HepG2 (cell line): ENCODE measurements around the gene USP27X. TPM values are rescaled to one million over a fixed set of nuclear protein-coding genes. Genes with fewer than 3 reads are reported as not detected.

Experiments used
- CC2D1A ChIP-seq: sonication (generic); formaldehyde crosslinking; IDR thresholded peaks from 2 replicates; pipeline ENCODE4 v1.8.1; 2023; ENCODE audit warnings: mild to moderate bottlenecking, missing genetic modification reagents
- CHD4 ChIP-seq: fragments of 200-600 bp; sonication (generic); IDR thresholded peaks from 2 replicates; pipeline ENCODE4 v1.7.0; 2017; ENCODE audit warnings: mild to moderate bottlenecking, low read length, borderline replicate concordance
- DNMT1 ChIP-seq: sonication (generic); formaldehyde crosslinking; IDR thresholded peaks from 2 replicates; pipeline ENCODE4 v1.5.1; 2020; ENCODE audit warnings: mild to moderate bottlenecking, missing genetic modification reagents
- FOXC1 ChIP-seq: sonication (generic); formaldehyde crosslinking; IDR thresholded peaks from 2 replicates; pipeline ENCODE4 v1.8.0; 2022; ENCODE audit warnings: mild to moderate bottlenecking, missing genetic modification reagents, borderline replicate concordance
- FOXO4 ChIP-seq: sonication (generic); formaldehyde crosslinking; conservative IDR thresholded peaks from 2 replicates; pipeline ENCODE4 v1.8.1; 2023; ENCODE audit warnings: missing genetic modification reagents
- HDAC1 ChIP-seq: sonication (generic); formaldehyde crosslinking; IDR thresholded peaks from 2 replicates; pipeline ENCODE4 v1.5.1; 2020; ENCODE audit warnings: mild to moderate bottlenecking, missing genetic modification reagents
- HMG20B ChIP-seq: conservative IDR thresholded peaks from 2 replicates; pipeline ENCODE4 v1.6.1; 2016; ENCODE audit warnings: missing genetic modification reagents, missing compliant biosample characterization
- KMT2A ChIP-seq: sonication (generic); formaldehyde crosslinking; IDR thresholded peaks from 2 replicates; pipeline ENCODE4 v1.4.0; 2020; ENCODE audit warnings: missing genetic modification reagents
- MAFK ChIP-seq, 2 experiments: IDR thresholded peaks in 1 of 2; conservative IDR thresholded peaks in 1 of 2; 2 replicates each; pipeline ENCODE4 v1.6.1; 2011; ENCODE audit warnings: improper control_type of control experiment in 2 of 2, low read length in 2 of 2
- MTA1 ChIP-seq: sonication (generic); formaldehyde crosslinking; IDR thresholded peaks from 2 replicates; pipeline ENCODE4 v1.4.0; 2020; ENCODE audit warnings: missing genetic modification reagents, mild to moderate bottlenecking, borderline replicate concordance
- NFE2 ChIP-seq: sonication (generic); formaldehyde crosslinking; IDR thresholded peaks from 2 replicates; pipeline ENCODE4 v1.4.0; 2020; ENCODE audit warnings: missing genetic modification reagents
- NONO ChIP-seq, 2 experiments: fragments of 450-650 bp in 1 of 2; sonication (generic) in 1 of 2; formaldehyde crosslinking in 1 of 2; IDR thresholded peaks in 1 of 2; conservative IDR thresholded peaks in 1 of 2; 2 replicates each; pipeline versions ENCODE4 v1.6.1 to v1.8.0; 2017 to 2022; ENCODE audit warnings: mild to moderate bottlenecking in 1 of 2, missing genetic modification reagents in 1 of 2, moderate library complexity in 1 of 2
- SOX6 ChIP-seq, 2 experiments: fragments of 450-650 bp in 1 of 2; sonication (generic) in 1 of 2; formaldehyde crosslinking in 1 of 2; IDR thresholded peaks; 2 replicates each; pipeline versions ENCODE4 v1.4.0 to v1.6.1; 2017 to 2020; ENCODE audit warnings: antibody characterized with exemption in 1 of 2, mild to moderate bottlenecking in 1 of 2, missing genetic modification reagents in 1 of 2
- SSRP1 ChIP-seq: IDR thresholded peaks from 2 replicates; pipeline ENCODE4 v1.6.1; 2016; ENCODE audit warnings: control low read depth
- ZFP62 ChIP-seq: sonication (generic); formaldehyde crosslinking; IDR thresholded peaks from 2 replicates; pipeline ENCODE4 v1.4.0; 2020; ENCODE audit warnings: missing genetic modification reagents
- ZKSCAN5 ChIP-seq: sonication (generic); formaldehyde crosslinking; IDR thresholded peaks from 2 replicates; pipeline ENCODE4 v1.5.1; 2020; ENCODE audit warnings: mild to moderate bottlenecking, missing genetic modification reagents
- ZNF136 ChIP-seq: sonication (generic); formaldehyde crosslinking; IDR thresholded peaks from 2 replicates; pipeline ENCODE4 v1.8.1; 2022; ENCODE audit warnings: low read depth, mild to moderate bottlenecking, moderate library complexity, missing genetic modification reagents
- ZNF251 ChIP-seq: sonication (generic); formaldehyde crosslinking; IDR thresholded peaks from 2 replicates; pipeline ENCODE4 v1.9.0; 2021; ENCODE audit warnings: mild to moderate bottlenecking, missing genetic modification reagents
- ZNF274 ChIP-seq: sonication (generic); formaldehyde crosslinking; IDR thresholded peaks from 2 replicates; pipeline ENCODE4 v1.5.1; 2020; ENCODE audit warnings: mild to moderate bottlenecking, missing genetic modification reagents
- ZNF460 ChIP-seq: sonication (generic); formaldehyde crosslinking; IDR thresholded peaks from 2 replicates; pipeline ENCODE4 v1.5.1; 2020; ENCODE audit warnings: missing genetic modification reagents, mild to moderate bottlenecking, borderline replicate concordance
- ZNF713 ChIP-seq: sonication (generic); formaldehyde crosslinking; IDR thresholded peaks from 2 replicates; pipeline ENCODE4 v1.4.0; 2020; ENCODE audit warnings: mild to moderate bottlenecking, missing genetic modification reagents
- ZSCAN20 ChIP-seq: sonication (generic); formaldehyde crosslinking; IDR thresholded peaks from 2 replicates; pipeline ENCODE4 v1.4.0; 2020; ENCODE audit warnings: missing genetic modification reagents, mild to moderate bottlenecking, borderline replicate concordance
- ZSCAN29 ChIP-seq: sonication (generic); formaldehyde crosslinking; conservative IDR thresholded peaks from 2 replicates; pipeline ENCODE4 v1.4.0; 2020; ENCODE audit warnings: mild to moderate bottlenecking, missing genetic modification reagents
- polyA plus RNA-seq, 8 experiments: library from polyadenylated mRNA; depleted of rRNA in 3 of 8; stranded (reverse) in 7 of 8; unstranded in 1 of 8; fragments of >200 nt; fragmentation: Illumina TruSeq in 4 of 8; extraction: Trizol in 4 of 8; gene quantifications; 2 replicates each; pipeline versions ENCODE4 v1.2.1 to v1.2.3, GENCODE V29; 2011 to 2016; ENCODE audit warnings: low read depth in 4 of 8, missing spikeins in 1 of 8, mixed read lengths in 1 of 8; ENCODE audit not compliant: insufficient read depth in 1 of 8
- total RNA-seq, 5 experiments: library from RNA; depleted of rRNA; stranded (reverse); fragments of >200 nt; fragmentation: Illumina TruSeq; extraction: Trizol; gene quantifications; 2 replicates each; pipeline ENCODE4 v1.2.3, GENCODE V29; 2016; ENCODE audit warnings: low read depth in 1 of 5
- TF ChIP-seq, protein P1 (sequence below): sonication (generic); formaldehyde crosslinking; IDR thresholded peaks from 2 replicates; pipeline ENCODE4 v1.4.0; 2020; ENCODE audit warnings: mild to moderate bottlenecking, missing genetic modification reagents
- TF ChIP-seq, protein P2 (sequence below): sonication (generic); formaldehyde crosslinking; IDR thresholded peaks from 2 replicates; pipeline ENCODE4 v1.4.0; 2020; ENCODE audit warnings: missing genetic modification reagents, low read depth, mild to moderate bottlenecking, borderline replicate concordance

USP27X gene
- total and polyA plus RNA-seq, 2 of the 13 experiments (the other 11 are each of a cell fraction or from before 2014, with no cell fraction given): 7.2 to 9.7 TPM

GRCh38 chrX:49922291-49923241 lies 43.3 kb downstream of the USP27X start, which contains the start of gene CLCN5 (continued):
- TF ChIP-seq DNMT1 (no peak), NONO (IDR thresholded peaks at IDR 0.05) (no peak), NONO (CRISPR knock-in tag; conservative IDR thresholded peaks at IDR 0.05) (0 out of 2 replicates have a peak, but pooled peaks have one; percentile 45), ZNF713 (CRISPR knock-in tag) (no peak), HMG20B (CRISPR knock-in tag) (no peak), SOX6 (IDR thresholded peaks at IDR 0.05) (no peak), SOX6 (CRISPR knock-in tag; IDR thresholded peaks at IDR 0.05) (peak; percentile 34; the same call in 1 of the 2 replicates), ZNF251 (no peak), FOXO4 (CRISPR knock-in tag) (no peak), SSRP1 (CRISPR knock-in tag) (no peak), ZNF460 (CRISPR knock-in tag) (no peak), MTA1 (CRISPR knock-in tag) (no peak), ZKSCAN5 (CRISPR knock-in tag) (no peak), NFE2 (no peak), CC2D1A (no peak), ZSCAN20 (CRISPR knock-in tag) (no peak), KMT2A (CRISPR knock-in tag) (peak; percentile 83), FOXC1 (CRISPR knock-in tag) (no peak; the same call in 1 of the 2 replicates), ZSCAN29 (no peak), ZNF136 (CRISPR knock-in tag) (no peak), ZNF274 (CRISPR knock-in tag) (no peak), CHD4 (no peak), MAFK (conservative IDR thresholded peaks at IDR 0.05 in 1 of 2, IDR thresholded peaks at IDR 0.05 in 1 of 2; ENCODE audit: low read length in 2 of 2) (no peak), ZFP62 (CRISPR knock-in tag) (no peak), HDAC1 (CRISPR knock-in tag) (no peak)
- TF ChIP-seq, protein P1, sequence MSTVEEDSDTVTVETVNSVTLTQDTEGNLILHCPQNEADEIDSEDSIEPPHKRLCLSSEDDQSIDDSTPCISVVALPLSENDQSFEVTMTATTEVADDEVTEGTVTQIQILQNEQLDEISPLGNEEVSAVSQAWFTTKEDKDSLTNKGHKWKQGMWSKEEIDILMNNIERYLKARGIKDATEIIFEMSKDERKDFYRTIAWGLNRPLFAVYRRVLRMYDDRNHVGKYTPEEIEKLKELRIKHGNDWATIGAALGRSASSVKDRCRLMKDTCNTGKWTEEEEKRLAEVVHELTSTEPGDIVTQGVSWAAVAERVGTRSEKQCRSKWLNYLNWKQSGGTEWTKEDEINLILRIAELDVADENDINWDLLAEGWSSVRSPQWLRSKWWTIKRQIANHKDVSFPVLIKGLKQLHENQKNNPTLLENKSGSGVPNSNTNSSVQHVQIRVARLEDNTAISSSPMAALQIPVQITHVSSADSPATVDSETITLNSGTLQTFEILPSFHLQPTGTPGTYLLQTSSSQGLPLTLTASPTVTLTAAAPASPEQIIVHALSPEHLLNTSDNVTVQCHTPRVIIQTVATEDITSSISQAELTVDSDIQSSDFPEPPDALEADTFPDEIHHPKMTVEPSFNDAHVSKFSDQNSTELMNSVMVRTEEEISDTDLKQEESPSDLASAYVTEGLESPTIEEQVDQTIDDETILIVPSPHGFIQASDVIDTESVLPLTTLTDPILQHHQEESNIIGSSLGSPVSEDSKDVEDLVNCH (CRISPR knock-in tag): no peak
- TF ChIP-seq, protein P2, sequence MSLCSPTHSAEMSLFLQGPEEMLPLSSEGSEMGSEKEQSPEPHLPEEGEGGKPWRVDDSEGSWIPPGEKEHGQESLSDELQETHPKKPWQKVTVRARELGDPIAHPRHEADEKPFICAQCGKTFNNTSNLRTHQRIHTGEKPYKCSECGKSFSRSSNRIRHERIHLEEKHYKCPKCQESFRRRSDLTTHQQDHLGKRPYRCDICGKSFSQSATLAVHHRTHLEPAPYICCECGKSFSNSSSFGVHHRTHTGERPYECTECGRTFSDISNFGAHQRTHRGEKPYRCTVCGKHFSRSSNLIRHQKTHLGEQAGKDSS (CRISPR knock-in tag): no peak
